Hepatocyte (in vitro differentiated cells): ENCODE results near the gene LITAFD. TPM values are rescaled to one million over a fixed set of nuclear protein-coding genes. Genes with fewer than 3 reads are reported as not detected.

Source experiments
- DNase-seq: peaks from one replicate; pipeline ENCODE4 v3.0.0-alpha.2; 2016; ENCODE audit warnings: low spot score
- H2AFZ ChIP-seq: fragments of 200-600 bp; sonication (generic); 2 replicates; pipeline ENCODE4 v1.6.0; 2016; ENCODE audit warnings: antibody characterized with exemption, mild to moderate bottlenecking
- H3K27ac ChIP-seq: fragments of 200-600 bp; sonication (generic); 2 replicates; pipeline ENCODE4 v1.5.1; 2016; ENCODE audit warnings: mild to moderate bottlenecking
- H3K27me3 ChIP-seq: fragments of 200-600 bp; sonication (generic); 2 replicates; pipeline ENCODE4 v1.6.1; 2016
- H3K36me3 ChIP-seq: fragments of 200-600 bp; sonication (generic); replicated peaks from 2 replicates; pipeline ENCODE4 v1.5.1; 2016; ENCODE audit warnings: low read depth; ENCODE audit not compliant: insufficient read depth
- H3K4me1 ChIP-seq: fragments of 200-600 bp; sonication (generic); 2 replicates; pipeline ENCODE4 v1.5.1; 2016; ENCODE audit warnings: mild to moderate bottlenecking, moderate library complexity; ENCODE audit not compliant: insufficient read depth
- H3K4me2 ChIP-seq: fragments of 200-600 bp; sonication (generic); 2 replicates; pipeline ENCODE4 v1.6.0; 2016
- H3K4me3 ChIP-seq: fragments of 200-600 bp; sonication (generic); 2 replicates; pipeline ENCODE4 v1.5.1; 2016; ENCODE audit warnings: mild to moderate bottlenecking
- H3K79me2 ChIP-seq: fragments of 200-600 bp; sonication (generic); 2 replicates; pipeline ENCODE4 v1.6.0; 2017; ENCODE audit warnings: mild to moderate bottlenecking
- H3K9me2 ChIP-seq: fragments of 200-600 bp; sonication (generic); replicated peaks from 2 replicates; pipeline ENCODE4 v1.6.0; 2017; ENCODE audit warnings: mild to moderate bottlenecking; ENCODE audit not compliant: insufficient read depth
- H3K9me3 ChIP-seq: fragments of 200-600 bp; sonication (generic); 2 replicates; pipeline ENCODE4 v1.5.1; 2016; ENCODE audit warnings: low read depth, mild to moderate bottlenecking
- H4K20me1 ChIP-seq: fragments of 200-600 bp; sonication (generic); 2 replicates; pipeline ENCODE4 v1.6.0; 2016; ENCODE audit warnings: mild to moderate bottlenecking; ENCODE audit not compliant: insufficient read depth, poor library complexity, severe bottlenecking
- CTCF ChIP-seq: fragments of 200-600 bp; sonication (generic); IDR thresholded peaks from 2 replicates; pipeline ENCODE4 v1.5.1; 2016; ENCODE audit warnings: antibody characterized with exemption, mild to moderate bottlenecking; ENCODE audit not compliant: poor library complexity
- EZH2 ChIP-seq: fragments of 200-600 bp; sonication (generic); IDR thresholded peaks from 2 replicates; pipeline ENCODE4 v1.6.1; 2016; ENCODE audit warnings: antibody characterized with exemption, mild to moderate bottlenecking, borderline replicate concordance
- EZH2phosphoT487 ChIP-seq: fragments of 200-600 bp; sonication (generic); IDR thresholded peaks from one replicate; pipeline ENCODE4 v1.6.1; 2018; ENCODE audit warnings: antibody characterized with exemption, mild to moderate bottlenecking, low read depth, moderate library complexity; ENCODE audit not compliant: unreplicated experiment, severe bottlenecking
- WGBS: methylation state at CpG from one replicate; pipeline ENCODE4 v1.1.6; 2016; ENCODE audit warnings: low lambda C conversion rate; ENCODE audit errors: missing lambda C conversion rate; 5-methylcytosine and 5-hydroxymethylcytosine counted together
- polyA plus RNA-seq: library from polyadenylated mRNA; unstranded; fragments of >200 nt; fragmentation: Nextera tagmentation; extraction: Ambion mirVana; gene quantifications from 2 replicates; pipeline ENCODE4 v1.2.1, GENCODE V29; 2016
- total RNA-seq: library from RNA; depleted of rRNA; stranded (reverse); fragments of >200 nt; gene quantifications from 2 replicates; pipeline ENCODE4 v1.2.3, GENCODE V29; 2014

The LITAFD gene
- total and polyA plus RNA-seq, 2 experiments from 2014 or later: not detected

- Histone ChIP-seq H3K27ac (no peak overlapping the region), H3K4me2 (no peak overlapping the region), H3K9me3 (no peaks in the 10 kb centered on the region), H3K36me3 (no peaks in the 10 kb centered on the region), H2AFZ (no peak overlapping the region), H4K20me1 (no peaks in the 10 kb centered on the region), H3K9me2 (no peaks in the 10 kb centered on the region), H3K27me3 (no peaks in the 10 kb centered on the region), H3K4me3 (no peak overlapping the region), H3K4me1 (peaks cover 18% of the 10 kb centered on the region), H3K79me2 (no peaks in the 10 kb centered on the region)
- no peak for DNase-seq
- TF ChIP-seq CTCF (no peak), EZH2phosphoT487 (no peak), EZH2 (no peak)
- 94% methylated on average over 8 of the region's 8 CpGs for WGBS
These were observed 1.2 kb upstream of the LITAFD start for GRCh38 chr16:8880839-8881510.

GRCh38 chr16:8882725-8883377 is 700 bp downstream of the LITAFD start:
- Histone ChIP-seq H3K4me2 (no peak overlapping the region), H3K27me3 (no peaks in the 10 kb centered on the region), H3K4me3 (no peak overlapping the region), H3K27ac (no peak overlapping the region), H3K79me2 (no peaks in the 10 kb centered on the region), H4K20me1 (no peaks in the 10 kb centered on the region), H3K36me3 (no peaks in the 10 kb centered on the region), H3K9me3 (no peaks in the 10 kb centered on the region), H3K9me2 (no peaks in the 10 kb centered on the region), H3K4me1 (peaks cover 25% of the 10 kb centered on the region), H2AFZ (no peak overlapping the region)
- DNase-seq: no peak
- TF ChIP-seq EZH2phosphoT487: no peak
- TF ChIP-seq CTCF: no peak
- TF ChIP-seq EZH2: no peak
- 92% methylated on average over 17 of the region's 17 CpGs for WGBS

GRCh38 chr16:8885674-8886592 is 3.8 kb downstream of the LITAFD start:
- H4K20me1 ChIP-seq: no peaks in the 10 kb centered on the region
- H3K4me3 ChIP-seq: no peak overlapping the region
- H3K9me2 ChIP-seq: no peaks in the 10 kb centered on the region
- no peaks in the 10 kb centered on the region for H3K9me3 ChIP-seq
- peak overlapping the region; percentile 53 for H3K4me2 ChIP-seq
- WGBS: 38% methylated on average over 18 of the region's 20 CpGs
- peaks cover 25% of the 10 kb centered on the region for H3K4me1 ChIP-seq
- H3K79me2 ChIP-seq: no peaks in the 10 kb centered on the region
- H2AFZ ChIP-seq: no peak overlapping the region
- DNase-seq: peak; percentile 81
- no peaks in the 10 kb centered on the region for H3K27me3 ChIP-seq
- peak overlapping the region; percentile 80 for H3K27ac ChIP-seq
- peak; percentile 4 for TF ChIP-seq CTCF
- no peak for TF ChIP-seq EZH2phosphoT487
- no peaks in the 10 kb centered on the region for H3K36me3 ChIP-seq
